Measurements from ENCODE around the gene BMI1.
A peak's percentile ranks its signal among the peaks of the same experiment; 100 is the strongest.

Gene BMI1

GRCh38 chr10:22325272-22326144, 4.6 kb downstream of the BMI1 start (continued):
- TF ChIP-seq ZNF280D (tag by site-specific recombination; IDR thresholded peaks at IDR 0.05) (no peak), ZNF169 (tag by site-specific recombination; IDR thresholded peaks at IDR 0.05) (no peak), ZNF660 (tag by site-specific recombination; IDR thresholded peaks at IDR 0.05) (peak; percentile 88), ZNF391 (tag by site-specific recombination; IDR thresholded peaks at IDR 0.05; ENCODE audit: borderline replicate concordance, low read depth) (no peak), SP2 (tag by site-specific recombination; IDR thresholded peaks at IDR 0.05) (peak; percentile 26), ZBTB7A (tag by site-specific recombination; IDR thresholded peaks at IDR 0.05; ENCODE audit: low read depth) (no peak), ZNF394 (tag by site-specific recombination; IDR thresholded peaks at IDR 0.05; ENCODE audit: borderline replicate concordance) (no peak), ZNF561 (tag by site-specific recombination; IDR thresholded peaks at IDR 0.05; ENCODE audit: borderline replicate concordance) (peak; percentile 69; the same call in 1 of the 2 replicates), SCRT2 (tag by site-specific recombination; IDR thresholded peaks at IDR 0.05) (no peak), ZSCAN30 (tag by site-specific recombination; IDR thresholded peaks at IDR 0.05) (peak; percentile 84), ELK4 (IDR thresholded peaks at IDR 0.05; ENCODE audit: borderline replicate concordance, low read depth, low read length) (no peak), ZNF521 (tag by site-specific recombination; IDR thresholded peaks at IDR 0.05) (no peak), ZSCAN23 (tag by site-specific recombination; IDR thresholded peaks at IDR 0.05) (no peak), SCRT1 (tag by site-specific recombination; IDR thresholded peaks at IDR 0.05; ENCODE audit: borderline replicate concordance) (no peak), ZNF311 (tag by site-specific recombination; IDR thresholded peaks at IDR 0.05; ENCODE audit: borderline replicate concordance) (no peak), ZNF843 (tag by site-specific recombination; IDR thresholded peaks at IDR 0.05) (no peak), ZNF202 (tag by site-specific recombination; IDR thresholded peaks at IDR 0.05; ENCODE audit: borderline replicate concordance) (no peak), ZNF701 (tag by site-specific recombination; IDR thresholded peaks at IDR 0.05) (no peak), ZNF18 (tag by site-specific recombination; IDR thresholded peaks at IDR 0.05) (no peak), ZNF585B (tag by site-specific recombination; IDR thresholded peaks at IDR 0.05) (no peak), SETDB1 (IDR thresholded peaks at IDR 0.05; ENCODE audit: insufficient read length, low read length) (no peak), ZNF830 (tag by site-specific recombination; IDR thresholded peaks at IDR 0.05; ENCODE audit: low read depth) (no peak), ZNF704 (tag by site-specific recombination; IDR thresholded peaks at IDR 0.05) (peak; percentile 90), OVOL3 (tag by site-specific recombination; IDR thresholded peaks at IDR 0.05) (no peak), MEIS1 (CRISPR knock-in tag; IDR thresholded peaks at IDR 0.05; ENCODE audit: borderline replicate concordance) (no peak), REPIN1 (tag by site-specific recombination; IDR thresholded peaks at IDR 0.05; ENCODE audit: low read depth) (no peak), ZNF658 (tag by site-specific recombination; IDR thresholded peaks at IDR 0.05) (no peak), ZNF248 (tag by site-specific recombination; IDR thresholded peaks at IDR 0.05) (no peak), GLIS1 (tag by site-specific recombination; IDR thresholded peaks at IDR 0.05) (no peak; the same call in 1 of the 2 replicates), HOXC10 (CRISPR knock-in tag; IDR thresholded peaks at IDR 0.05) (no peak), ZNF324 (tag by site-specific recombination; IDR thresholded peaks at IDR 0.05) (no peak), ZNF549 (tag by site-specific recombination; IDR thresholded peaks at IDR 0.05) (no peak), ZNF48 (tag by site-specific recombination; IDR thresholded peaks at IDR 0.05) (no peak), GFI1B (tag by site-specific recombination; IDR thresholded peaks at IDR 0.05) (no peak), RBAK (tag by site-specific recombination; IDR thresholded peaks at IDR 0.05) (no peak)
